Choroid plexus epithelial cell (primary cell): ENCODE results near the gene IL36RN.

Experiments used
- DNase-seq: peaks from one replicate; pipeline ENCODE4 v3.0.0-alpha.2; 2010; ENCODE audit warnings: low read depth
- H3K4me3 ChIP-seq: 2 replicates; pipeline ENCODE4 v1.5.1; 2011; ENCODE audit warnings: low read depth, mild to moderate bottlenecking, control low read depth, low read length, moderate library complexity
- TF ChIP-seq, protein P1 (sequence below): conservative IDR thresholded peaks from 2 replicates; pipeline ENCODE4 v1.5.1; 2011; ENCODE audit warnings: low read depth, mild to moderate bottlenecking, control low read depth, inconsistent platforms, low read length, moderate library complexity

Gene IL36RN

DNA sequence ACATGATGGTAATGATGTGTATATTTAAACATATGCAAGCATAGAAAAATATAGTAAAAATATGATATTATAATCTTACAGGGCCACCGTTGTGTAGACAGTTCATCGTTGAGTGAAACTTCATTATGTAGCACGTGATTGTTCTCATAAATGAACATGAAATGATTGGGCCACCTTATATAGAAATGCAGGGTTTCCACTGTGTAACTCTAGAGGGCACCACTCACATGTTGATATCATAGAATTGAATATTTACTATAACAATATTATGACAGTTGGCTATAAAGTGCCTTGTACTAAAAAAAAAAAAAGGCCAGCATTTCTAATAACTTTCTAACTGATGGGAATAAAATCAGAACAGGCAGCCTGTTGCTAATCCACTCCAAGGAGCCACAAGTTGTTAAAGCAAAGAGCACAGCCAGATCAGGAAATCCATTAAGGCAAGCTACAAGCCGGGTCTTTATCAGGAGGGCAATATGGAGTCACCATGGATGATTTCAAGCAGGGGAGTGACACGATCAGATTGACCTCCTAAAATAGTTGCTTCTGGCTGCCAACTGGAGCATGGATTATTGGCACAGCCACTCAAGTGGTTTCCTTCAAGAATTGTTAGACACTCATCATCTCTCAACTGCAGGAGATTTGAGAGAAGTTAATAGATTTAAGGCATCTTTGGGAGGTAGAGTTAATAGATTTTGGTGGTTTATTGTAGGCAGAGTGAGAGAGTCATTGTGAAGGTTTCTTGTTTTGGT, 25.4 kb downstream of the IL36RN start:
- DNase-seq: peak; percentile 32

DNA sequence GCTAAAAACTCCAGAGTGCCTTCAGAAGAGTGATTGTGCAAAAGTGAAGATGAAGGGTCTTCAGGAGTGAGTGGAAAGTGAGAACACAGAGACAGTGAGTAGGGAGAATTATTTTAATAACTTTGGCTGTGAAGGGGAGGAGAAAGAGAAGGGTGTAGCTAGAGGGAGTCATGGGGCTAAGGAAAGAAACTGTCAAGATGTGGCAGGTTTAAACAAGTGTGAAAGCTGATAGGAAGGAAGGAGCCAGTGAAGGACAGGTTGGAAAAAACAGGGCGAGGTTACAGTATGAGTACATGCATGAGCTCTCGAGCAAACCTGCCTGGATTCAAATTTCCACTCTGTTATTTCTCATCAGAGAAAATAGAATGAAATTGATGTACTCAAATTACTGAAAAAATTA, 26.5 kb downstream of the IL36RN start:
- DNase-seq: no peak
- TF ChIP-seq, protein P1, sequence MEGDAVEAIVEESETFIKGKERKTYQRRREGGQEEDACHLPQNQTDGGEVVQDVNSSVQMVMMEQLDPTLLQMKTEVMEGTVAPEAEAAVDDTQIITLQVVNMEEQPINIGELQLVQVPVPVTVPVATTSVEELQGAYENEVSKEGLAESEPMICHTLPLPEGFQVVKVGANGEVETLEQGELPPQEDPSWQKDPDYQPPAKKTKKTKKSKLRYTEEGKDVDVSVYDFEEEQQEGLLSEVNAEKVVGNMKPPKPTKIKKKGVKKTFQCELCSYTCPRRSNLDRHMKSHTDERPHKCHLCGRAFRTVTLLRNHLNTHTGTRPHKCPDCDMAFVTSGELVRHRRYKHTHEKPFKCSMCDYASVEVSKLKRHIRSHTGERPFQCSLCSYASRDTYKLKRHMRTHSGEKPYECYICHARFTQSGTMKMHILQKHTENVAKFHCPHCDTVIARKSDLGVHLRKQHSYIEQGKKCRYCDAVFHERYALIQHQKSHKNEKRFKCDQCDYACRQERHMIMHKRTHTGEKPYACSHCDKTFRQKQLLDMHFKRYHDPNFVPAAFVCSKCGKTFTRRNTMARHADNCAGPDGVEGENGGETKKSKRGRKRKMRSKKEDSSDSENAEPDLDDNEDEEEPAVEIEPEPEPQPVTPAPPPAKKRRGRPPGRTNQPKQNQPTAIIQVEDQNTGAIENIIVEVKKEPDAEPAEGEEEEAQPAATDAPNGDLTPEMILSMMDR: no peak
- H3K4me3 ChIP-seq: no peak overlapping the region

More for the DNA sequence above, 25.4 kb downstream of the IL36RN start:
- TF ChIP-seq, protein P1: peak; percentile 54
- H3K4me3 ChIP-seq: no peak overlapping the region

DNA sequence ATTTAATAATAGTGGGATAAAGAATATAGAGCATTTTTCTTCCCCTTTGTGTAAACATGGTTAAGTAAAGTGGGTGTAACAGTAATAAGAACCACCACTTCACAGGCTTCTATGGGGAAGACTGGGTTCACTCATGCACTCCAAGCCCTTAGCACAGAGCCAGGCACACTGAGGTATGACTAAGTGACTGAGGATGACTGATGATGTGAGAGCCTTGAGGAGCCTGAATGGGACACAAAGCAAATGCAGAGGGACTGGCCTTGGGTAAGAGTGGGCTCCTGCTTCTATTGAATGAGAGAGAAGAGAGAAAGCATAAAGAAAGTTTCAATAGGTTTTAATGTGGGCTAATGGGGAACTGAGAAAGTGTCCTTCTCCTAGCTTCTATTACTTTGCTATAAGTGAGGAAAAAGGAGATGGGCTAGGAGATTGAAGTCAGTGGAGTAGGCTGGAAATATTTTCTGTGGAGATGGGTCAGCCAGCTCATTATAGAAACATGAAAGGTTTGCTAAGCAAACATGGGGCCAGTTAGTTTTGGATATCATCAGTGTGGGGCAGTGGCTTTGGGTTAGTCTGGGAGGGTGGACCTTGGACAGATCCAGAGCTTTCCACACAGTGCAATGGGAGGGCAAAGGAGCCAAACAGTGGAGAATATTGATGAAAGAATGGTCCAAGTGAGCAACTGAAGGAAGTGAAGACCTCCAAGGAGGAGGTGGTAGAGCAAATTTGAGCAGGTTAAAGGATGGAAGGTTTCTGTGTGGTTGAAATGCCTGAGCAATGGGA, 29.4 kb downstream of the IL36RN start:
- DNase-seq: no peak
- TF ChIP-seq, protein P1: no peak
- H3K4me3 ChIP-seq: no peak overlapping the region

DNA sequence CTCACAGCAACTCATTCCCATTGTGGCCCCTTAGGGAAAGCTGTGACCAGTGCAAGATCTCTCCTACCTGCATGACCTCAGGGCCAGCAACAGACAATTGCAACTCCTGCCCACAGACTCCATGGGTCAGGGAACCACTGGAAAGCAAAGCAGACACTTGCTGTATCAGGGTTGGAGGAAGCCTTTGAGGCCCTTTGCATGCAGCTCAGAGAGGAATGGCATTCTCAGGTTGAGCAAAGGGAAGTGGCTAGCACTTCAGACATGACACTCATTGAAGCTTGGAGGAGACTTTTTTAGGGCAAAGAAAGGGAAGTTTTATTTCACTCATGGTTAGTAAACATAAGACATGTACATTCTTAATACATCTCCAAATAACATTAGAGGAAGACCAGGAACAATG, 30.9 kb downstream of the IL36RN start:
- no peak for DNase-seq
- no peak overlapping the region for H3K4me3 ChIP-seq
- TF ChIP-seq, protein P1: no peak

- DNase-seq: no peak
- TF ChIP-seq, protein P1: no peak
- H3K4me3 ChIP-seq: no peak overlapping the region
Observed at GRCh38 chr2:113091231-113091896, 32.4 kb downstream of the IL36RN start.

- no peak overlapping the region for H3K4me3 ChIP-seq
Observed at GRCh38 chr2:113092864-113093612, 34.0 kb downstream of the IL36RN start.

More at GRCh38 chr2:113092864-113093612, 34.0 kb downstream of the IL36RN start:
- TF ChIP-seq, protein P1: no peak
- DNase-seq: no peak
